Epithelial cell of esophagus (primary cell): ENCODE results near the gene RACK1.
A peak's percentile ranks its signal among the peaks of the same experiment; 100 is the strongest.

Source experiments
- DNase-seq: peaks from one replicate; pipeline ENCODE4 v3.0.0; 2010; ENCODE audit warnings: low read depth
- H3K4me3 ChIP-seq: 2 replicates; pipeline ENCODE4 v1.5.1; 2011; ENCODE audit warnings: mild to moderate bottlenecking, low read length, control low read depth
- CTCF ChIP-seq: IDR thresholded peaks from 2 replicates; pipeline ENCODE4 v1.5.1; 2011; ENCODE audit warnings: low read depth, mild to moderate bottlenecking, low read length, control low read depth, inconsistent platforms; ENCODE audit not compliant: insufficient read depth; ENCODE audit errors: missing control alignments

The RACK1 gene

DNA sequence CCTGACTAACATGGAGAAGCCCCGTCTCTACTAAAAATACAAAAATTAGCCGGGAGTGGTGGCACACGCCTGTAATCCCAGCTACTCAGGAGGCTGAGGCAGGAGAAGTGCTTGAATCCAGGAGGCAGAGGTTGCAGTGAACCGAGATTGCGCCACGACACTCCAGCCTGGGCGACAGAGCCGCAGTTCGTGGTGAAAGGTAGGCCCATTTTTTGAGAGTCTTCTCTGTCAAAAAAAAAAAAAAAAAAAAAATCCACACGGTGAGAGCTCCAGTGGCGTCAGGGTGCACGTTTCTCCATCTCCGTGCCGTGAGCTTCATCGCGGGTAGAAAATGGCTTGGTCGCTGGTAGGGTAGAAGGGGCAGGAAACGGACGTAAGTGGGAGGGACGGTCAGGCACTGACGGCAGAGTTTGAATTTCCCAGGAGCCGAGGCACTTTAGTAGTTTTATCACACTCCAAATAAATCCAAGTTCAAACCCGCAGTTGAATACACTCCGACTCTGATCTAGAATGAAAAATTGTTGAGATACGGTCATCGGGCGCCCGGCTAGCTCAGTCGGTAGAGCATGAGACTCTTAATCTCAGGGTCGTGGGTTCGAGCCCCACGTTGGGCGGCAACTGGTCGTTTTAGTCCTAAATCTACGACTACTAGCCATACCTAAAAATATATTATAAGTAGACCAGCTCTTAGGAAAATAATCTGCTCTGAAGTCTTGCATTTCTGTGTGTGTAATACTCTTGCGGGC, 36.3 kb downstream of the RACK1 start:
- H3K4me3 ChIP-seq = peak overlapping the region; percentile 73
- no peak for TF ChIP-seq CTCF
- peak; percentile 89 for DNase-seq

- DNase-seq = peak; percentile 20
- no peak for TF ChIP-seq CTCF
Measured at GRCh38 chr5:181205761-181206649, 37.7 kb downstream of the RACK1 start.

DNA sequence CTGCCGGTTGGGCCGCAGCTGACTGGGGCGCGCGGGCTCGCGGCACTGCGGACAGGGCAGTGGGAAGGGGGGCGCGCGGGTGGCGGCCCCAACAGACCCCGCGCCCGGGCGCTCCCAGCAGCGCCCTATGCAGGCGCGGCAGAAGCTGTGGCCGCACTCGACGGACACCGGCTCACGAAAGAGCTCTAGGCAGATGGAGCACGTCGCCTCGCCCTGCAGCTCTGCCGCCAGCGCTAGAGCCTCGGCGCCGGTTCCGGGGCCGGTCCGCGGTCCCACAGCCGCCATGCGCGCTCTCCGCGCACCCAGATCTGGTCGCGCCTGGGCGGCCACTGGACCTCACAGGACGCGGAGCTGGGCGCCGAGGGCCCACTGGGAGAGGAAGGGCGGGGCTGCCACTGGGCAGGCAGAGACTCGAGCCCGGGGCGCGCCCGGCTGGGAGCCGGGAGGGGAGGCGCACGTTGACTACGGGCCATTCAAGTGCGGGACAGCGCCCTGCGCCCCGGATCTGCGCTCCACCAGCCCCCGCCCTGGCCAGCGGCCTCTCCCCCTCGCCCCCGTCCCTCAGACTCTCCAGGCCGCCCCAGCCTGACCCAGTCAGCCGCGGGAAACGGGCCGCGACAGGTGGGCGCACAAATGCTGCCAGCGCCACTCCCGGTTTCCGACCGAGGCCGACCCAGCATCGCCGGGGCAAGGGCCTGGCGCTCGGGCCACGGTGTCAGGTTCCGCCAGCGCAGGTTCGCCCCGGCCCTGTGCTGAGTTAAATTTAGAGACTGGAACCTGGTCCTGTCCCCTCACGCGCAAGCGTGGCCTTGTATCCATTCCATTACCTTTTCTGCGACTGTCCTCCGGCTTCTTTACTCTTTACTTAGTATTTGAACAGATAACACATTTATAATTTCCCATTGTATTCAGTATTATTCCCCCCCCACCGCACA, 38.6 kb downstream of the RACK1 start, which contains the start of gene TRIM7:
Gene TRIM7, minus strand, starts transcription at position 371 of the 935 bp plus-strand sequence. Its CDS starts 86 bp downstream, at position 285.
- H3K4me3 ChIP-seq = peak within 1 kb of the TSS; percentile 71
- DNase-seq = peak; percentile 79
- no peak for TF ChIP-seq CTCF

More at GRCh38 chr5:181205761-181206649, 37.7 kb downstream of the RACK1 start:
- H3K4me3 ChIP-seq = peak overlapping the region; percentile 71

DNA sequence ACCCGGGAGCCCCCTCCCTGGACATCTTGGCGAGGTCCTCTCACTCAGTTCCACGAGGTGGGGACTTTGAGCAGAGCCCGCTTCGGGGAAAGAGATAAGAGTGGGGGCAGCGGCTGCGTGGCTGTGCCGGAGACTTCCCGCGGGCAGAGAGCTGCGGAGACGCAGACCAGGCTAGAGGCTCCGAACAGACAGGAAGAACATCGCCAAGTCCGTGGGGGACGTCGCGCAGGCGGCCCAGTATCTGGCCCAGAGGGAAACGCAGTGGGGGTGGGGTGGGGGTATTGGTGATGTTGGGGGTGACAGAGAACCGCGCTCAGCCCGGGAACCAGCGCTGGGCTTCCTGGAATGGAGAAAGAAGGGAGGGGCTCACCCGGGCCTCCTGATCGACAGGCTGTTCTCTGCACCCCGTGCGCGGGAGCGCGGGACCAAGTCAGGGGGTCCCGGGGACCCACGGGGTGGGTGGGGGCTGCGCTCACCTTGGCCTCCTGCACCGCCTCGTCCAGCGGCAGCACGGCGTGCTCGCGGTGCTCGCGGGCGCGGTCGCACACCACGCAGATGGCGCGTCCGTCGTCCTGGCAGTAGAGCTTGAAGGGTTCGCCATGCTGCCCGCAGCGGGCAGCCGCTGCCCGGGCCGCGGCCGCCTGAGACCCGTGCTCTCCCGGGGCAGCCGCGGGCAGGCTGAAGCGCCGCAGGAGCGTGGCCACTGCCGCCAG, 39.4 kb downstream of the RACK1 start:
- no peak for TF ChIP-seq CTCF
- peak overlapping the region; percentile 71 for H3K4me3 ChIP-seq
- peak; percentile 52 for DNase-seq

DNA sequence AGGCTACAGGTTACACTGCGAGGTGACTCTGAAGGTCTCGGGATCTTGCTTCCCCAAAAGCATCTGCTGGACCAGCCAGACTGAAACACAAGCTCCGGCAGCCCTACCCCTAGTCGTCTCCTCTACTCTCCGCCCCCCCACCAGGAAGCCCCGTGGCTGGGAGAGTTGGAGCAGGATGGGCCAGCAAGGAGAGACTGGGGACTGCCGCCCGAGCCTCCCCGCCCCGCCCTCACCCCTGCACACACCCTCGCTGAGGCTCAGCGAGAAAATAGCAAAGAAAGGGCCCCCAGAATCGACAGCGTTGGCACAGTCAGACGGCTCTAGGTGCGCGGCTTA, 40.0 kb downstream of the RACK1 start:
- peak; percentile 41 for DNase-seq
- TF ChIP-seq CTCF = no peak
- peak overlapping the region; percentile 71 for H3K4me3 ChIP-seq
